GM18508 (cell line): ENCODE data around the gene SLCO2A1.

ENCODE experiments used
- ATAC-seq: cut with Tn5 transposase; IDR thresholded peaks from one replicate; pipeline ENCODE4 v1.9.1; 2021; ENCODE audit warnings: moderate number of reproducible peaks; ENCODE audit not compliant: insufficient read depth, unreplicated experiment

SLCO2A1 gene

GRCh38 chr3:133890037-133890436 is 139.7 kb downstream of the SLCO2A1 start:
- no peak for ATAC-seq

GRCh38 chr3:133888726-133889340 is 140.9 kb downstream of the SLCO2A1 start:
- ATAC-seq = no peak

GRCh38 chr3:133887803-133888703 is 141.7 kb downstream of the SLCO2A1 start:
- ATAC-seq = no peak

- no peak for ATAC-seq
Measured at GRCh38 chr3:133887074-133887802, 142.5 kb downstream of the SLCO2A1 start.

GRCh38 chr3:133886031-133886722 is 143.5 kb downstream of the SLCO2A1 start:
- ATAC-seq = no peak

- ATAC-seq = no peak
Measured at GRCh38 chr3:133884887-133885711, 144.6 kb downstream of the SLCO2A1 start.

GRCh38 chr3:133884054-133884886 is 145.5 kb downstream of the SLCO2A1 start:
- no peak for ATAC-seq

- ATAC-seq = no peak
Measured at GRCh38 chr3:133883641-133884040, 146.1 kb downstream of the SLCO2A1 start.

- ATAC-seq = no peak
Measured at GRCh38 chr3:133882986-133883586, 146.6 kb downstream of the SLCO2A1 start.

- no peak for ATAC-seq
Measured at GRCh38 chr3:133881939-133882825, 147.5 kb downstream of the SLCO2A1 start.

- no peak for ATAC-seq
Measured at GRCh38 chr3:133881492-133881891, 148.2 kb downstream of the SLCO2A1 start.

GRCh38 chr3:133880886-133881455 is 148.8 kb downstream of the SLCO2A1 start:
- ATAC-seq = no peak

- no peak for ATAC-seq
Measured at GRCh38 chr3:133880287-133880686, 149.4 kb downstream of the SLCO2A1 start.

- ATAC-seq = no peak
Measured at GRCh38 chr3:133878518-133878917, 151.2 kb downstream of the SLCO2A1 start.
